H1 (cell line): ENCODE measurements around the gene PAPOLA. TPM values are rescaled to one million over a fixed set of nuclear protein-coding genes. Genes with fewer than 3 reads are reported as not detected.

Experiments
- CTCF ChIA-PET: fragments of 300-600 bp; sonication (Branson Sonifier 250); formaldehyde crosslinking; loops from one replicate; lab custom pipeline; 2021; ENCODE audit not compliant: partially characterized antibody; lab: Charles Lee
- POLR2A ChIA-PET: fragments of 300-600 bp; sonication (Branson Sonifier 250); formaldehyde crosslinking; loops from one replicate; lab custom pipeline; 2021; ENCODE audit warnings: inconsistent platforms; ENCODE audit not compliant: partially characterized antibody; lab: Charles Lee
- DNase-seq, 2 experiments: peaks; one replicate each; pipeline versions ENCODE4 v3.0.0 to v3.0.0-alpha.2; 2010 to 2022; ENCODE audit warnings: low spot score in 2 of 2, low read depth in 1 of 2, mixed read lengths in 1 of 2
- FAIRE-seq: peaks from 2 replicates; lab custom pipeline; 2011; peaks lifted over from hg19 to GRCh38; lab: Jason Lieb, UNC
- H2AFZ ChIP-seq: 2 replicates; pipeline ENCODE4 v1.8.1; 2012; ENCODE audit warnings: low read length, inconsistent platforms
- H2AK5ac ChIP-seq: 2 replicates; pipeline ENCODE4 v1.6.1; 2013; ENCODE audit warnings: low read depth, low read length
- H2BK120ac ChIP-seq: replicated peaks from 2 replicates; pipeline ENCODE3; 2013; ENCODE audit warnings: low read depth, low read length, inconsistent platforms
- H2BK12ac ChIP-seq: 2 replicates; pipeline ENCODE4 v1.6.1; 2013; ENCODE audit warnings: low read depth, low read length
- H2BK15ac ChIP-seq: 2 replicates; pipeline ENCODE4 v1.6.1; 2013; ENCODE audit warnings: low read length
- H2BK20ac ChIP-seq: 2 replicates; pipeline ENCODE4 v1.6.1; 2013; ENCODE audit warnings: low read length
- H2BK5ac ChIP-seq: 2 replicates; pipeline ENCODE4 v1.6.1; 2013; ENCODE audit warnings: low read depth, low read length
- H3K14ac ChIP-seq: 2 replicates; pipeline ENCODE4 v1.6.1; 2013; ENCODE audit warnings: inconsistent platforms; ENCODE audit not compliant: insufficient read length
- H3K18ac ChIP-seq: 2 replicates; pipeline ENCODE4 v1.6.1; 2013; ENCODE audit warnings: low read length; ENCODE audit errors: extremely low read depth
- H3K23ac ChIP-seq: 2 replicates; pipeline ENCODE4 v1.6.1; 2013; ENCODE audit warnings: inconsistent platforms; ENCODE audit not compliant: insufficient read length
- H3K23me2 ChIP-seq: 2 replicates; pipeline ENCODE4 v1.6.1; 2013; ENCODE audit warnings: low read depth, low read length
- H3K27ac ChIP-seq: 2 replicates; pipeline ENCODE4 v1.6.1; 2011; ENCODE audit warnings: low read depth, low read length, inconsistent platforms
- H3K27me3 ChIP-seq, 4 experiments: replicated peaks in 1 of 4; 1 replicate in 1 of 4; 2 replicates in 3 of 4; pipeline versions ENCODE4 v1.6.1 to v1.8.1; 2011 to 2013; ENCODE audit warnings: low read length in 3 of 4, mild to moderate bottlenecking in 3 of 4, inconsistent platforms in 2 of 4, mixed read lengths in 2 of 4, moderate library complexity in 1 of 4; ENCODE audit not compliant: control insufficient read depth in 3 of 4, insufficient read depth in 3 of 4; ENCODE audit errors: extremely low read depth in 1 of 4
- H3K36me3 ChIP-seq, 4 experiments: 2 replicates each; pipeline versions ENCODE4 v1.6.1 to v1.8.1; 2011 to 2013; ENCODE audit warnings: mild to moderate bottlenecking in 4 of 4, low read length in 3 of 4, moderate library complexity in 2 of 4, control low read depth in 1 of 4, inconsistent platforms in 1 of 4; ENCODE audit not compliant: insufficient read depth in 4 of 4, control insufficient read depth in 2 of 4
- H3K4ac ChIP-seq: replicated peaks from 2 replicates; pipeline ENCODE3; 2013; ENCODE audit warnings: low read length, low read depth, mixed read lengths, inconsistent platforms; ENCODE audit not compliant: insufficient read length
- H3K4me1 ChIP-seq, 4 experiments: replicated peaks in 1 of 4; 1 replicate in 1 of 4; 2 replicates in 3 of 4; pipeline versions ENCODE4 v1.6.1 to v1.8.1; 2011 to 2013; ENCODE audit warnings: low read length in 3 of 4, inconsistent platforms in 2 of 4, mixed read lengths in 1 of 4; ENCODE audit not compliant: insufficient read depth in 4 of 4, control insufficient read depth in 3 of 4
- H3K4me2 ChIP-seq, 2 experiments: 2 replicates each; pipeline versions ENCODE4 v1.6.1 to v1.8.1; 2011 to 2013; ENCODE audit warnings: low read depth in 2 of 2, low read length in 2 of 2, control low read depth in 1 of 2, inconsistent platforms in 1 of 2, mild to moderate bottlenecking in 1 of 2; ENCODE audit not compliant: insufficient read depth in 1 of 2
- H3K4me3 ChIP-seq, 4 experiments: fragments of 200-600, 300-600 bp in 1 of 4; sonication (generic), shearing (Covaris generic), sonication (Bioruptor Twin) in 1 of 4; 2 replicates each; pipeline versions ENCODE4 v1.5.1 to v1.8.1; 2011 to 2016; ENCODE audit warnings: low read length in 4 of 4, low read depth in 3 of 4, control low read depth in 2 of 4, inconsistent platforms in 2 of 4, mild to moderate bottlenecking in 2 of 4, mixed read lengths in 1 of 4, moderate library complexity in 1 of 4; ENCODE audit not compliant: insufficient read depth in 2 of 4; ENCODE audit errors: extremely low read depth in 1 of 4
- H3K56ac ChIP-seq: replicated peaks from 2 replicates; pipeline ENCODE3; 2013; ENCODE audit warnings: low read depth, mild to moderate bottlenecking, mixed read lengths, low read length, inconsistent platforms; ENCODE audit not compliant: insufficient read length
- H3K79me1 ChIP-seq: 2 replicates; pipeline ENCODE4 v1.6.1; 2013; ENCODE audit warnings: low read depth, low read length, control low read depth
- H3K79me2 ChIP-seq, 2 experiments: 2 replicates each; pipeline versions ENCODE4 v1.6.1 to v1.8.1; 2012 to 2013; ENCODE audit warnings: low read length in 2 of 2, mild to moderate bottlenecking in 2 of 2, inconsistent platforms in 1 of 2; ENCODE audit not compliant: insufficient read depth in 2 of 2, control insufficient read depth in 1 of 2
- H3K9ac ChIP-seq, 4 experiments: replicated peaks in 1 of 4; 1 replicate in 1 of 4; 2 replicates in 3 of 4; pipeline versions ENCODE4 v1.6.1 to v1.8.1; 2011 to 2013; ENCODE audit warnings: low read depth in 3 of 4, low read length in 3 of 4, control low read depth in 2 of 4, mild to moderate bottlenecking in 2 of 4, moderate library complexity in 2 of 4, inconsistent platforms in 1 of 4; ENCODE audit errors: extremely low read depth in 1 of 4
- H3K9me3 ChIP-seq, 2 experiments: 2 replicates each; pipeline versions ENCODE4 v1.6.1 to v1.8.1; 2012 to 2013; ENCODE audit warnings: mild to moderate bottlenecking in 2 of 2, moderate library complexity in 2 of 2, control low read depth in 1 of 2, inconsistent platforms in 1 of 2, low read depth in 1 of 2, low read length in 1 of 2, mixed read lengths in 1 of 2; ENCODE audit not compliant: insufficient read depth in 2 of 2
- H4K20me1 ChIP-seq, 2 experiments: replicated peaks in 1 of 2; 2 replicates each; pipeline versions ENCODE3 to v1.8.1; 2011 to 2013; ENCODE audit warnings: inconsistent platforms in 2 of 2, low read length in 2 of 2, mild to moderate bottlenecking in 1 of 2; ENCODE audit not compliant: insufficient read depth in 2 of 2, control insufficient read depth in 1 of 2
- H4K5ac ChIP-seq: 2 replicates; pipeline ENCODE4 v1.6.1; 2013; ENCODE audit warnings: low read length, low read depth, mixed read lengths, inconsistent platforms; ENCODE audit not compliant: insufficient read length
- H4K8ac ChIP-seq: 2 replicates; pipeline ENCODE4 v1.8.0; 2013; ENCODE audit warnings: mild to moderate bottlenecking, moderate library complexity, low read length, inconsistent platforms; ENCODE audit not compliant: insufficient read depth; ENCODE audit errors: extremely low read depth
- H4K91ac ChIP-seq: replicated peaks from 2 replicates; pipeline ENCODE3; 2013; ENCODE audit warnings: low read length, mixed read lengths, inconsistent platforms; ENCODE audit not compliant: insufficient read length
- CTBP2 ChIP-seq: IDR thresholded peaks from 2 replicates; pipeline ENCODE4 v1.7.0; 2011; ENCODE audit warnings: borderline replicate concordance, mild to moderate bottlenecking, moderate library complexity, mixed read lengths, low read length; ENCODE audit not compliant: insufficient read depth, insufficient read length
- GTF2F1 ChIP-seq: IDR thresholded peaks from 2 replicates; pipeline ENCODE4 v1.6.1; 2012; ENCODE audit warnings: low read depth, low read length, improper control_type of control experiment, borderline replicate concordance
- NANOG ChIP-seq: IDR thresholded peaks from 2 replicates; pipeline ENCODE4 v1.6.1; 2011; ENCODE audit warnings: low read length, low read depth, mild to moderate bottlenecking, inconsistent platforms; ENCODE audit not compliant: insufficient read depth, poor library complexity, severe bottlenecking
- RBBP5 ChIP-seq: IDR thresholded peaks from 2 replicates; pipeline ENCODE4 v1.7.1; 2012; ENCODE audit warnings: low read depth, mild to moderate bottlenecking, inconsistent platforms, low read length, moderate library complexity, borderline replicate concordance
- RNF2 ChIP-seq: fragments of 200-900, 300-1000 bp; sonication (generic); IDR thresholded peaks from 2 replicates; pipeline ENCODE4 v1.7.1; 2016; ENCODE audit warnings: borderline replicate concordance, low read depth, mild to moderate bottlenecking, antibody characterized with exemption, low read length; ENCODE audit not compliant: poor library complexity, severe bottlenecking; ENCODE audit errors: missing control alignments
- SAP30 ChIP-seq: fragments of 300-600 bp; sonication (generic); IDR thresholded peaks from 2 replicates; pipeline ENCODE4 v1.7.1; 2012; ENCODE audit warnings: low read length, moderate library complexity, mild to moderate bottlenecking, inconsistent platforms; ENCODE audit not compliant: insufficient read depth, insufficient replicate concordance
- SP2 ChIP-seq: IDR thresholded peaks from 2 replicates; pipeline ENCODE4 v1.6.1; 2012; ENCODE audit warnings: mild to moderate bottlenecking, low read length, inconsistent platforms
- WGBS, 2 experiments: shearing (Covaris generic) in 1 of 2; methylation state at CpG; one replicate each; pipeline versions ENCODE4 v1.1.6 to v1.1.7; 2013 to 2015; ENCODE audit warnings: low lambda C conversion rate in 2 of 2, mixed read lengths in 2 of 2, inconsistent platforms in 1 of 2, low coverage in 1 of 2, missing lambda C conversion rate in 1 of 2; ENCODE audit not compliant: insufficient replicate concordance in 2 of 2, insufficient coverage in 1 of 2, insufficient read length in 1 of 2; ENCODE audit errors: extremely low coverage in 1 of 2, missing lambda C conversion rate in 1 of 2; 5-methylcytosine and 5-hydroxymethylcytosine counted together
- polyA plus RNA-seq, 7 experiments: library from polyadenylated mRNA; depleted of rRNA in 3 of 7; stranded (reverse) in 5 of 7; unstranded in 2 of 7; fragments of >200 nt in 5 of 7; fragments of 200-250 nt in 2 of 7; gene quantifications; 1 replicate in 5 of 7; 2 replicates in 1 of 7; 4 replicates in 1 of 7; pipeline versions ENCODE4 v1.2.1 to v1.2.3, GENCODE V29; 2011 to 2013; ENCODE audit warnings: missing spikeins in 2 of 7, mixed read lengths in 2 of 7
- total RNA-seq: library from RNA; stranded (reverse); fragmentation: NEBNext Ultra II Directional; extraction: Animal tissue kit (Norgen Biotek cat#: 25700); gene quantifications from 2 replicates; pipeline ENCODE4 v1.2.1, GENCODE V29; 2021
- TF ChIP-seq, protein P1 (sequence below): IDR thresholded peaks from 2 replicates; pipeline ENCODE4 v1.6.1; 2012; ENCODE audit warnings: inconsistent platforms

Gene PAPOLA
- total and polyA plus RNA-seq, 2 of the 8 experiments (the other 6 are each of a cell fraction or from before 2014, with no cell fraction given): 163 to 239 TPM

DNA sequence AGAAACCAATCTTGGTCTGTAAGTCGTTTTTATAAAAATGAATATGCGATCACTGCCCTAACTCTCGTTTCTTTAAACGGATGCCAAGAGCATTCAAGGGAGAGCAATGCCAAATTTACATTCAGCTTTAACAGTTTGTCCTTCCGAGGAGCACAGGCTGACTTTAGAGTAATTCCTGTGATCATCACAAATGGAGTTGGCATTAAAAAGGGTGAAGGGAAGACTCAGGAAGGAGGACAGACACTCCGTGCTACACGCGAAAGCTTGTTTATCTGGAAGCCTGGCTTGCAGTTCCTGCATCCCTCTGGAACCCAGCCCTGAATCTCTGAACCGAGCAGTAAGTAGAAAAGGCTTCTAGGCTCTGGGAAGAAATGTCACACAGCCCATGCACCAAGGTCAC lies 78.4 kb downstream of the PAPOLA start:
- FAIRE-seq: no peak
- no peak overlapping the region for H2BK15ac ChIP-seq
- no peak overlapping the region for H2BK20ac ChIP-seq
- no peaks in the 10 kb centered on the region for H3K79me2 ChIP-seq
- H2AK5ac ChIP-seq: no peak overlapping the region
- no peak overlapping the region for H3K4me2 ChIP-seq
- H3K14ac ChIP-seq: no peak overlapping the region
- no peaks in the 10 kb centered on the region for H3K36me3 ChIP-seq
- H3K9ac ChIP-seq: no peak overlapping the region
- H2AFZ ChIP-seq: no peak overlapping the region
- no peaks in the 10 kb centered on the region for H4K20me1 ChIP-seq
- POLR2A ChIA-PET: interaction anchor here (0.9 kb wide), 1 partner anchor 9 kb away, joined by 13 read pairs; no protein-coding TSS in a partner anchor
- no peak overlapping the region for H4K8ac ChIP-seq
- WGBS, 2 experiments: 84% methylated on average over 9 of the region's 9 CpGs; no CpG with 5 or more reads in 1 of the 2 experiments
- no peak overlapping the region for H3K23ac ChIP-seq
- H3K27me3 ChIP-seq: no peaks in the 10 kb centered on the region
- H3K4ac ChIP-seq: no peak overlapping the region
- no peak overlapping the region for H3K56ac ChIP-seq
- no peaks in the 10 kb centered on the region; the same call in 1 of the 2 replicates for H3K79me1 ChIP-seq
- H2BK120ac ChIP-seq: no peak overlapping the region
- no peak overlapping the region for H2BK5ac ChIP-seq
- no peak overlapping the region for H2BK12ac ChIP-seq
- no peaks in the 10 kb centered on the region for H3K23me2 ChIP-seq
- DNase-seq: no peak
- no peak overlapping the region for H4K5ac ChIP-seq
- no peak overlapping the region for H3K4me3 ChIP-seq
- CTCF ChIA-PET: interaction anchor here (0.7 to 10.3 kb wide), 6 partner anchors 9 to 241 kb away, joined by 3 to 72 read pairs (median 4); no protein-coding TSS in a partner anchor
- TF ChIP-seq NANOG: no peak
- no peak for TF ChIP-seq RNF2
- TF ChIP-seq SAP30: no peak
- TF ChIP-seq RBBP5: no peak
- TF ChIP-seq, protein P1, sequence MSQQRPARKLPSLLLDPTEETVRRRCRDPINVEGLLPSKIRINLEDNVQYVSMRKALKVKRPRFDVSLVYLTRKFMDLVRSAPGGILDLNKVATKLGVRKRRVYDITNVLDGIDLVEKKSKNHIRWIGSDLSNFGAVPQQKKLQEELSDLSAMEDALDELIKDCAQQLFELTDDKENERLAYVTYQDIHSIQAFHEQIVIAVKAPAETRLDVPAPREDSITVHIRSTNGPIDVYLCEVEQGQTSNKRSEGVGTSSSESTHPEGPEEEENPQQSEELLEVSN: no peak
- TF ChIP-seq GTF2F1: no peak
- no peak for TF ChIP-seq SP2
- TF ChIP-seq CTBP2: no peak
- TF ChIP-seq, all 59 proteins: peak for 0
- Histone ChIP-seq H3K9me3 (no peaks in the 10 kb centered on the region), H3K4me1 (peaks cover 0 to 6% (median 1%) of the 10 kb centered on the region in 4 experiments; a peak in 4 of 7 replicates), H3K18ac (no peak overlapping the region), H4K91ac (no peak overlapping the region), H3K27ac (no peak overlapping the region)
